ENCODE measurements around the gene MLIP.

DNA sequence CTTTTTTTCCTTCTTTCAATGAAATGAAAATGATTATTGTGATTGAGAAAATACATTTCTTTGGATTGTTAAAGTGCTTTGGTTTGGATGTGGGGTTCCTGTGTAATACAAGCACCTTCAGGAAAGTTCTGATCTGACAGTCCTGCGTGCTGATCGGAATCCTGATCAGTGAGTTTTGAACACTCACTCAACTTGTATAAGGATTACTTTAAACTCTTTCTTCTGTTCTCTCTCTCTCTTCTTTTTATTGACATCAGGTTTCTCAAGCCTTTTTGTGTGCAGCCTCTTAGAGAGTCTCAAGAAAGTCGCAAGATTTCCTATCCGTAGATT, 197.7 kb downstream of the MLIP start:
- TF ChIP-seq POLR2A (IDR thresholded peaks at IDR 0.05) (no peak), POLR2AphosphoS5 (IDR thresholded peaks at IDR 0.05) (no peak)
- TF ChIP-seq, protein P1, sequence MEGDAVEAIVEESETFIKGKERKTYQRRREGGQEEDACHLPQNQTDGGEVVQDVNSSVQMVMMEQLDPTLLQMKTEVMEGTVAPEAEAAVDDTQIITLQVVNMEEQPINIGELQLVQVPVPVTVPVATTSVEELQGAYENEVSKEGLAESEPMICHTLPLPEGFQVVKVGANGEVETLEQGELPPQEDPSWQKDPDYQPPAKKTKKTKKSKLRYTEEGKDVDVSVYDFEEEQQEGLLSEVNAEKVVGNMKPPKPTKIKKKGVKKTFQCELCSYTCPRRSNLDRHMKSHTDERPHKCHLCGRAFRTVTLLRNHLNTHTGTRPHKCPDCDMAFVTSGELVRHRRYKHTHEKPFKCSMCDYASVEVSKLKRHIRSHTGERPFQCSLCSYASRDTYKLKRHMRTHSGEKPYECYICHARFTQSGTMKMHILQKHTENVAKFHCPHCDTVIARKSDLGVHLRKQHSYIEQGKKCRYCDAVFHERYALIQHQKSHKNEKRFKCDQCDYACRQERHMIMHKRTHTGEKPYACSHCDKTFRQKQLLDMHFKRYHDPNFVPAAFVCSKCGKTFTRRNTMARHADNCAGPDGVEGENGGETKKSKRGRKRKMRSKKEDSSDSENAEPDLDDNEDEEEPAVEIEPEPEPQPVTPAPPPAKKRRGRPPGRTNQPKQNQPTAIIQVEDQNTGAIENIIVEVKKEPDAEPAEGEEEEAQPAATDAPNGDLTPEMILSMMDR (IDR thresholded peaks at IDR 0.05 in 8 of 11, conservative IDR thresholded peaks at IDR 0.05 in 3 of 11), result no peak

Measured in spleen (tissue), 7 donors.